Amniotic stem cell (primary cell): ENCODE data around the gene YPEL1.
"Not testable (repeated sequence)": the region's sequence is repeated elsewhere in the genome, so short reads cannot be mapped to it uniquely, and the experiment has no call there.

Experiments used
- DNase-seq: peaks from one replicate; lab custom pipeline; 2025; lab: John Stamatoyannopoulos, UW

Gene YPEL1

GRCh38 chr22:21698430-21699329 lies 36.9 kb downstream of the YPEL1 start:
- peak; percentile 33 for DNase-seq

DNA sequence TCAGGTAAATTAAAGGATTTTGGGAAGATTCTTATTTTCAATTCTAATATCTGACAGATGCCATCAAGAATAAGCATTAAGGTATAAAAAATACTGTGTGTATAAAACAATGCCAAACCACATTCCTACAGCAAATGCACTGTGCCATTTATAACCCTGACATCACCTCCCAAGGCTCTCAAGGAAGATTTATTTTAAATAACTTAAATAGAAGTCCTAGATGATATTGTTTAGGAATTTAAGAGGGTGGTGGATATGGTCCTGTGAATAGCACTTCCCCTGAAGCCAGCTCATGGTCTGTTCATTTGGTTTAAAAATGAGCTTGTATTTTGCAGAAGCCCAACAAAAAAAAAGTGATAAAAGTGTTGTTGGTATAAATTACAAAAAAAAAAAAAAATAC lies 37.7 kb downstream of the YPEL1 start:
- DNase-seq = peak; percentile 45

GRCh38 chr22:21697021-21697771 lies 38.4 kb downstream of the YPEL1 start:
- DNase-seq = no peak

- no peak for DNase-seq
Measured at GRCh38 chr22:21696115-21696514, 39.5 kb downstream of the YPEL1 start.

DNA sequence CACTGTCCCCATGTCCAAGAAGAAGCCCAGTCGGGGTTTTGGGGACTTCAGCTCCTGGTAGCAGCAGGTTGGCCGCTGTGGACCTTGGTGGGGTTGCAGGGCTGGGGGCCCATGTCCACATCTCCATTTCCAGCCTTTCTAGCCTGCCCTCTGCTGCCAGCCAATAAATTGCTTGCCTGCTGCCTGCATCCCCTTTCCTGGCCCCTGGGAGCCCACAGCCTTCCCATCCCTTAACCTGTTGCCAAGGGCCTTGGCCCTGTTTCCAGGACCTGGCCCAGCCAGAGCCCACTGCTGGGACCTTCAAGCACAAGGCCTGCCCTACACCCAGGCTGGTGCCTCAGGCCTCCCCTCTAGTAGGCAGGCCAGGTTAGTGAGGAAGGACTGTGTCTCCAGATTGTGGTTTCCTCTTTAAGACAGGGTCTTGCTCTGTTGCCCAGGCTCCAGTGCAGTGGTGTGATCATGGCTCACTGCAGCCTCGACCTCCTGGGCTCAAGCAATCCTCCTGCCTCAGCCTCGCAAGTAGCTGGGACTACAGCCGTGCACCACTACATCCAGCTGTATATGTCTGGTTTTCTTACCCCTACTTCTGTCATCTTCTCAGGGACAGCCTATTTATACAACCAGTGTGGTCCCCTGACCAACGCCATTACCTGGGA lies 40.0 kb downstream of the YPEL1 start:
- no peak for DNase-seq

GRCh38 chr22:21694795-21695429 lies 40.7 kb downstream of the YPEL1 start:
- no peak for DNase-seq

DNA sequence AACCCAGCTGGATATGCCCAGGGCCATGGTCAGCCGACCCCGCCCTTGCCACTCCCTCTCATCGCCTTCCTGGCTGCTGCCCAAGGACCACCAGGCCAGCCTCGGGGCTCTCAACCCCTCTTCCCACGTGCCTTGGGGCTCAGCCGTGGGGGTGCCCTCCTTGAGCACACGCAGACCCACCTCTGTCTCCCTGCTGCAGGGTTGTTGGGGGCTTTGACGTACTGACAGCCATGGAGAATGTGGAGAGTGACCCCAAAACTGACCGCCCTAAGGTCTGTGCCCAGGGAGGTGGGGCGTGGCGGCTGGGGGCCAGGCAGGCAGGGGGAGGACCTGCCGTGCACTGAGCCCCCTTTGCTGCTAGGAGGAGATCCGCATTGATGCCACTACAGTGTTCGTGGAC lies 41.2 kb downstream of the YPEL1 start:
- no peak for DNase-seq

GRCh38 chr22:21693999-21694341 lies 41.6 kb downstream of the YPEL1 start:
- DNase-seq = no peak

DNA sequence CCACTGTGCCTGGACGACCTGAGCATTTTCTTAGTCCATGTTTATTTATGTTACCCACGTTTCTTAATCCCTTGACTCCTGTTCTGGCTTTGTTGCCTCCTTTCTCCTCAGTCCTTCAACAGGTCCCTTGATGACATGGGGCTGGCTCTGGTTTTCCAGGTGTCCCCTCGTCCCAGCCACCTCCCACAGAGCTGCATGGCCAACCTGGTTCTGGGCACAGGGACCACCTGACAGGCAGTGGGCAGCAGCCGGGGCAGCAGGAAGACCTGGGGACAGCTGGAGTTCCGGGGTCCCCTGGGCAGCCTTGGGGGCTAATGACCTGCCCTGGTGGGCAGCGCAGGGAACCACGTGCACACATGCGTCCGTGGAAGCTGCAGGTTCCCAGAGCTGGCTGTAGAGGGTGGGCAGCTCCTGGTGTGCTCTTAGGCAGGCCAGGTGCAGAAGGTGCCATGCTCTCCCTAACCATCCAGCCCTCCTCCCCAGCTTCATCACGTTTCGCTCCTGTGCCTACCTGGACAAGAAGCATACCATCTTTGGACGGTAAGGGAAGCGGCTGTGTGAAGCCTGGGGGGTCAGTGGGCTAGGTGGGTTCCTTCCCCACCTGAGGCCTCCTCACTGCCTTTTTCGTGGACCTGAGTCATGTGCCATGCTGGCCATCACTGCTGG lies 42.1 kb downstream of the YPEL1 start:
- no peak for DNase-seq

- not testable (repeated sequence) for DNase-seq
Measured at GRCh38 chr22:21692856-21693255, 42.7 kb downstream of the YPEL1 start.

DNA sequence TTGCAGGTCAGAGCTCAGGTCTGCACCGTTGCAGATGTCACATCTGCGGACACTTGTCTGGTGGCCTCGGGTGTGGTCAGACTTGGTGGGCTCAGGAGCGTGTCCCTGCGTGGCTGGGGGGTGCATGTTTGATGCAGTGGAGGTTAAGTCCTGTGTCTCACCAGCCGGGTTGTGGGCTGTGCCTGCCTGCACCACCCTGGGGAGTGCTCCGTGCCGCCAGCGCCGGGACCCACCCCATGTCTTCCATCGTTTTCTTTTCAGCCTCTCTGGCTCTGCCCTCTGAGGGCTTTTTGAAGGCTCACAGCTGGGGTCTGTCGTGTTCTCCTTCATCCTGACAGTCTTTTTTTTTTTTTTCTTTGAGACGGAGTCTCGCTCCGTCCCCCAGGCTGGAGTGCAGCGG lies 43.8 kb downstream of the YPEL1 start:
- no peak for DNase-seq

DNA sequence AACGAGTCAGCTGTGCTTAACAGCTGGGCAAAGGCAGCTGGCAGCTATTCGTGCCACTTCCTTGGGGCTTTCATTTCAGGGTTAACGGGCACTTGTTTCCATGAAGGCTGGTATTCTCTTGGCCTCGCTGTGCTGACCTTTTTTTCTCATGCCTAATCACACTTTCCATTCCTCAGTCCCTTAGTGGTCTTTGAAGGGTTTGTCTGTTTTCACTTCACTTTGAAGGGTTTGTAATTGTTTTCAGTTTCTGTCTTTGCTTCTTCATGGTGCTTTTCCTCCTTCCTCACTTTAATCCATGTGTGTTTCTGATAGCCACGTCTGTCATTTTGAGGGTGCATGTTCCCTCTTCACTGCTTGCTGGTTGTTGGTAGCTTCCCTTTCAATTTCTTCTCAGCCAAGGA lies 45.2 kb downstream of the YPEL1 start:
- no peak for DNase-seq

DNA sequence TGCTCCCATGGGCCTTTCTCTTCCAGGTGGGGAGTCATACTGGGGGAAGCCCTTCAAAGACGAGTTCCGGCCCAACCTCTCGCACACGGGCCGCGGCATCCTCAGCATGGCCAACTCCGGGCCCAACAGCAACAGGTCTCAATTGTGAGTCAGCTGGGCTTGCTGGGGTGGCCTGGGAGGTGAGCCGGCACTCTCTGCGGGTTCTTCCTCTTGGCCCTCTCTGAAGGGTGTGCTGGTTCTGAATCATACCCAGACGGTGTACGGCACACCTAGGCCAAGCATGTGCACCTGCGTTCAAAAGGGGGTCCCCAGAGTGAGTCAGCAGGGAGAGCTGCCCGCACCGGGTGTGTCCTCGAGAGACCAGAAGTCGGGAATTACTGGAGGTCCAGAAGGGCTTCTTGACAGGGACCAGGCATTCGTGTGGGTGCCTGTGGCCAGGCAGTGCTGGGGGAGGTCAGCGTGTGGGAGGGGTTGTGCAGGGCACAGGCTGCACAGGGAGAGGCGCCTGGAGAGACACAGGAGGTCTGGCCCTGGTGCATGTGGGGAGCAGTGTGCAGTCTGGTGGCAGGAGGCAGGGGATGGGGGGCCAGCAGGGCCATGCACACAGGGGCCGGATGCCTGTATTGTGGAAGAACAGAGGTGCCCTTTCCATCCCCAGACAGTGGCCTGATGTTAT lies 46.8 kb downstream of the YPEL1 start:
- DNase-seq = no peak

GRCh38 chr22:21688341-21688705 lies 47.3 kb downstream of the YPEL1 start:
- DNase-seq = no peak

DNA sequence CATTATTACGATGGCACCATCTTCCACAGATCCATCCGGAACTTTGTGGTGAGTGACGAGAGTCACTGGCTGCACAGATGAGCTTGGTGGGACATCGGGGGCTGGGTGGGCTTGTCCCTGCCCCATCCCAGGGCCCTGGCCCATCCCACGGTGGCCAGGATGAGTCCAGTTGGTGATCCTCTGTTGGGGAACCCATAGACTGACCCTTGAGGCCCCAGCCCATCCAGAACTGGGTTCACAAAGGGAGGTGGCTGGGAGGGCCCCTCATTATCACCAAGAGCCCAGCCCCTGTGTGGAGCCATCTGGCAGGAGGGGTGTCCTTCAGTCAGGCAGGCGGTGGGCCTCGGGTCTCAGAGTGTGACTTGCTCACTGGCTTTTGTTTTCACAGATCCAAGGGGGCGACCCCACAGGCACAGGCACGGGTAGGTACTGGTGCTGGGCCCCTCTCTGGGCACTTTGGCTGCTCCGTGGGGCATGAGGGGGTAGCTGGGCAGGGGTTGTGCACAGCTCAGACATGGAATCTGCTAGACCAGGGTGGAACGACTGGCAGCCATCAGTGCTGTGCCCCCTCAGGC lies 47.8 kb downstream of the YPEL1 start:
- no peak for DNase-seq

DNA sequence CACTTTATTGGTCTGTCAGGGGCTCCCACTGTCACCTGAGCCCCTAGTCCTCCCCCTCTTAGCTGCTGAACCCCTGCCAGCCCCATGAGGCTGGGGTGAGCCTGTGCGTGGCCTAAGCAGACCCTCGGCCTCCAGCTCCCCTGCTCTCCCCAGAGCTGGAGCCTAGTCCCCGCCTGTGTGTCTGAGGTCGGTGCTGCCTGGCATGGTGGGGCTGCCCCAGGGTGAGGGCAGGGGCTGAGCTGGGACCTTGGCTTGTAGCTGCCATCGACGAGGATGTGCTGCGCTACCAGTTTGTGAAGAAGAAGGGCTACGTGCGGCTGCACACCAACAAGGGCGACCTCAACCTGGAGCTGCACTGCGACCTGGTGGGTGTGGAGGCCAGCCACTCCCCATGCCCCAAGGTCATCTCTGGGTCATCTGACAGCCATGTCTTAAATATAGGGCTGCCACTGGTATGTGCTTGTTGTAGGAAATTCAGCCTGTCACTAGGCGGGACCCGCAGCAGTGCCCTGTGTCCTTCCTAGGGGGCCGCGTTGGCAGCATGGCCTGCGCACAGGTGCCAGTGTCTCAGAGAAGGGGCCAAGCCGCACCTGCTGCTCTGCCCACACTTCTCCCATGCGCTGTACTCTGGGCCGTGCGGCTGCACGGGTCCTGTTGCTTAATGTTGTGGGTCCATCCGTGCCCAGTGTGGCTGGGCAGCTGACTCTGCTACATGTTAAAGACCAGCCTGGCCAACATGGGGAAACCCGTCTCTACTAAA lies 48.8 kb downstream of the YPEL1 start:
- no peak for DNase-seq

DNA sequence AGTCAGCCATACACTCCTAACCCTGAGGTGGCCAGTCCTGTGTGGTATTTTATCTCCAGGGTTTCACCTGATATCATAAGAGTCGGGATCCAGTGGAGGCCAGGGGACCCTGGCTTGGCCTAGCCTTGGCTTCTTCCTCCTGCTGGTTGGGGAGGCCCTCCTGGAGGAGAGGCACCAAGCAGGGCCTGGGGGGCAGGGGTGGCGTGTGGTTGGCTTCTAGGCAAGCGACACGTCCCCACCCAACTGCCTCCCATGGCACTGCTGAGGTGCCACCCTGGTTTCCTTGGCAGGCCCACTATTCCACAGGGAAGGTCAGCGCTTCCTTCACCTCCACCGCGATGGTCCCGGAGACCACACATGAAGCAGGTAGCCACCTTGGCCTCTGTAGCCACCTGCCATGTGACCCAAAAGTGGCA lies 49.4 kb downstream of the YPEL1 start:
- DNase-seq = no peak

- no peak for DNase-seq
Measured at GRCh38 chr22:21685164-21685513, 50.5 kb downstream of the YPEL1 start.

GRCh38 chr22:21684492-21685163 lies 51.0 kb downstream of the YPEL1 start:
- DNase-seq = no peak

DNA sequence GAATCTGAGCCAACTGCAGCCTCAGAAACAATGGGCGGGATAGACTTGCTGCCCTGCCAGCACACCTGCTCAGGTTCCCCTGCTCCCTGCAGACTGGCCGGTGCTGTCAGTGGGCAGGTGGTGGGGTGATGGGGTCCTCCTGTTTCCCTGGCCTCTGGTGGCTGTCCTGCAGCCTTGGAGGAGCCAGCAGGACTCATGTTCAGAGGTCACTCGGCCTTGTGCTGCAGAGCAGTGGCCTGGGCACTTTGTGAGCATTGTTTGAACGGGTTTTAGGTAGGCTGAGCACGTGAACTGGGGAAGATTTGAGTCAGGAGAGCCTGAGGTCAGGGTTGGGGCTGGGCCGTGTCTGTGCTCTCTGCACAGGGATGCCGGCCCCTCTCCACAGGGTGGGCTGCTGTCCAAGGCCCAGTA lies 52.2 kb downstream of the YPEL1 start:
- no peak for DNase-seq
